Peyer's patch (tissue), 4 donors: ENCODE data around the gene SC5D. TPM values are rescaled to one million over a fixed set of nuclear protein-coding genes. Genes with fewer than 3 reads are reported as not detected.

ENCODE experiments used
- DNase-seq, 3 donors: peaks; one replicate each; pipeline ENCODE4 v3.0.0-alpha.2; 2017 to 2019
- H3K27ac ChIP-seq, 4 donors: fragments of 200-600 bp; sonication (generic); one replicate each; pipeline ENCODE4 v1.5.1; 2016 to 2019
- H3K27me3 ChIP-seq, 2 donors: fragments of 200-600 bp; sonication (generic); one replicate each; pipeline ENCODE4 v1.5.1; 2019
- H3K36me3 ChIP-seq, 3 donors: fragments of 200-600 bp; sonication (generic); one replicate each; pipeline ENCODE4 v1.5.1; 2016 to 2019
- H3K4me1 ChIP-seq, 4 donors: fragments of 200-600 bp; sonication (generic); one replicate each; pipeline ENCODE4 v1.5.1; 2016 to 2019
- H3K4me3 ChIP-seq, 4 donors: fragments of 200-600 bp; sonication (generic); 1 replicate in 3 of 4; 2 replicates in 1 of 4; pipeline ENCODE4 v1.5.1; 2016 to 2019; ENCODE audit warnings: mild to moderate bottlenecking in 1 of 4
- H3K9me3 ChIP-seq, 4 donors: fragments of 200-600 bp; sonication (generic); one replicate each; pipeline ENCODE4 v1.5.1; 2016 to 2019; ENCODE audit warnings: mild to moderate bottlenecking in 1 of 4
- POLR2A ChIP-seq, 2 donors: fragments of 450-650 bp; IDR thresholded peaks; one replicate each; pipeline ENCODE4 v1.5.1; 2017; ENCODE audit warnings: antibody characterized with exemption in 2 of 2, mild to moderate bottlenecking in 2 of 2, moderate library complexity in 2 of 2
- total RNA-seq, 4 donors: library from RNA; depleted of rRNA; stranded (reverse); fragments of >200 nt; gene quantifications; one replicate each; pipeline ENCODE4 v1.1.0, GENCODE V29; 2016
- TF ChIP-seq, protein P1 (sequence below), 6 experiments: fragments of 450-650 bp in 4 of 6; fragments of 200-600 bp in 2 of 6; sonication (generic) in 1 of 6; IDR thresholded peaks; one replicate each; pipeline ENCODE4 v1.5.1; 2017 to 2019; ENCODE audit warnings: antibody characterized with exemption in 6 of 6, mild to moderate bottlenecking in 3 of 6, moderate library complexity in 1 of 6

The SC5D gene
- total RNA-seq, 4 donors from 2014 or later, result 25.6 to 63.6 (median 37.7) TPM

DNA sequence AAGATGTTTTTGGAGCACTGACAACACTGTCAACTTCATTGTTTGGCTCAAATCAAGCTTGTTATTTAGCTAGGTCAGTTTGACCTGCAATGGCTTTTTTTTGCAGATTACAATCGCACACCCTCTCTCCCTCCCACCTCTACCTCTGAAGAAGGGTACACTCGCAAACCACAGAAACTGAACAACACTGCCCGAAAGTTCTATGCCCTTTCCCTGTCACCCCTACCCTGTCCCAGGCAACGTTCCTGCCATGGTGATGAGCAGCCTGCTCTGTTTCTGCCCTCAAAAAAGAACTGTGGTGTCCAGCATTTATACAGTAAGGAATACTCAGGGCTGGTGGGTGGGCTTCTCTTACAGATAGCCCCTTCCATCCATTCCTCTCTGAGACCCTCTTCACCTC lies 33.7 kb downstream of the SC5D start:
- H3K27ac ChIP-seq, result no peak overlapping the region
- no peaks in the 10 kb centered on the region for H3K4me1 ChIP-seq
- H3K27me3 ChIP-seq, result no peaks in the 10 kb centered on the region
- no peak for DNase-seq
- no peaks in the 10 kb centered on the region for H3K9me3 ChIP-seq
- TF ChIP-seq, protein P1, sequence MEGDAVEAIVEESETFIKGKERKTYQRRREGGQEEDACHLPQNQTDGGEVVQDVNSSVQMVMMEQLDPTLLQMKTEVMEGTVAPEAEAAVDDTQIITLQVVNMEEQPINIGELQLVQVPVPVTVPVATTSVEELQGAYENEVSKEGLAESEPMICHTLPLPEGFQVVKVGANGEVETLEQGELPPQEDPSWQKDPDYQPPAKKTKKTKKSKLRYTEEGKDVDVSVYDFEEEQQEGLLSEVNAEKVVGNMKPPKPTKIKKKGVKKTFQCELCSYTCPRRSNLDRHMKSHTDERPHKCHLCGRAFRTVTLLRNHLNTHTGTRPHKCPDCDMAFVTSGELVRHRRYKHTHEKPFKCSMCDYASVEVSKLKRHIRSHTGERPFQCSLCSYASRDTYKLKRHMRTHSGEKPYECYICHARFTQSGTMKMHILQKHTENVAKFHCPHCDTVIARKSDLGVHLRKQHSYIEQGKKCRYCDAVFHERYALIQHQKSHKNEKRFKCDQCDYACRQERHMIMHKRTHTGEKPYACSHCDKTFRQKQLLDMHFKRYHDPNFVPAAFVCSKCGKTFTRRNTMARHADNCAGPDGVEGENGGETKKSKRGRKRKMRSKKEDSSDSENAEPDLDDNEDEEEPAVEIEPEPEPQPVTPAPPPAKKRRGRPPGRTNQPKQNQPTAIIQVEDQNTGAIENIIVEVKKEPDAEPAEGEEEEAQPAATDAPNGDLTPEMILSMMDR (IDR thresholded peaks at IDR 0.05), result no peak
- TF ChIP-seq POLR2A (IDR thresholded peaks at IDR 0.05), result no peak
- H3K36me3 ChIP-seq, result no peaks in the 10 kb centered on the region
- no peak overlapping the region for H3K4me3 ChIP-seq

DNA sequence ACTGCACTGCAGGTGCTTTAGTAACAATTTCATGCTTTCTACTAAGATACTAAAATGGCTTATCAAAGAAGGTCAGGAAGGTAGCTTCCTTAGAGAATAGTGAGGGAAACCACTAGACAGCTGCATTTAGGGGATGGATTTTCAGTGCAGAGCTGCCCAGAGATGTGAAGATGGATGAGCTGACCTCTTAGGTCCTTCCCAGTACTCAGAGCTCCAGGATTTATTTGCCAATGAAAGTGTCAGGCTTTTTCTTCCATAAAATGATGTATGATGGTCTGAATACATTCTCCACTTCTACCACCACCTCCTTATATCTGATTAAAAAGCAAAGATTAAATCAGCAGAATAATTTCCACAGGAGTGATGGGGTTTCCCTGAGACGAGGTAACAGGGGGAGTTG lies 35.0 kb downstream of the SC5D start:
- Histone ChIP-seq H3K9me3 (no peaks in the 10 kb centered on the region), H3K4me1 (no peaks in the 10 kb centered on the region), H3K27me3 (no peaks in the 10 kb centered on the region), H3K27ac (no peak overlapping the region), H3K36me3 (no peaks in the 10 kb centered on the region), H3K4me3 (no peak overlapping the region)
- DNase-seq, result no peak
- no peak for TF ChIP-seq POLR2A (IDR thresholded peaks at IDR 0.05)
- TF ChIP-seq, protein P1 (IDR thresholded peaks at IDR 0.05), result no peak

DNA sequence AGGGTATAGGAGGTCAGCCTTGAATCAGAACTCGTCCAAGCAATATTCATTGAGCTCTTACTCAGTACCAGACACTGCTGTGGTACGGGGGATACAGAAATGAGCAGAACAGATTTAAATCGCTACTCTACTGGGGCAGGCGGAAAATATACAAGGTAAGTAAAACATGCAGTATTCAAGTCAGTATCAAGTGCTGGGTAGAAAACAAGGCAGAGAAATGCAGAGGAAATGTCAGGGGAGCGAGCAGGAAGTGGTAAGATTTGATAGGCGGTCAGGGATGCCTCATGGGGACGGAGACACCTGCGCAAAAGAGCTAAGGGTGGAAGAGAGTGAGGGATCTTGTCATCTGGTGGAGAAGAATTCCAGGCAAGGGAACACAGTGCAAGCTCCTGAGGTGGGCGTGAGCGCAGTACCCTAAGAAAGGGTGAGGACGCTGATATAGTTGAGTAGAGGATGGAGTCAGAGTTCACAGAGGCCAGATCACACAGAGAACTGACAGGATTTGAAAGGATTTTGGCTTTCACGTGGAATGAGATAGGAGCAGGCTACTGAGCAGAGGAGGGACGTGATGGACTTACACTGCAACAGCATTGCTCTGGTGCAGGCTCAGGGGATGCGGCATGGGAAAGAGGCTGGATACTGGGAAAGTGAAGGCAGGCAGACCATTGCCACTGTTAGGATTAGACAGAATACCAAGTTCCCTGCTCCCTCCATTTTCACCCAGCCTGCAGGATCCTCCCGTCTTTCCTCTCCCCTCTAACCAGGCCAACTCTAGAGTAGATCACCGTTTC lies 35.8 kb downstream of the SC5D start:
- no peak overlapping the region for H3K27ac ChIP-seq
- no peaks in the 10 kb centered on the region for H3K9me3 ChIP-seq
- no peaks in the 10 kb centered on the region for H3K36me3 ChIP-seq
- DNase-seq, result peak in 2 of 3 donors; percentile 28 to 61
- H3K27me3 ChIP-seq, result no peaks in the 10 kb centered on the region
- no peaks in the 10 kb centered on the region for H3K4me1 ChIP-seq
- no peak for TF ChIP-seq POLR2A (IDR thresholded peaks at IDR 0.05)
- TF ChIP-seq, protein P1 (IDR thresholded peaks at IDR 0.05), result no peak
- no peak overlapping the region for H3K4me3 ChIP-seq

DNA sequence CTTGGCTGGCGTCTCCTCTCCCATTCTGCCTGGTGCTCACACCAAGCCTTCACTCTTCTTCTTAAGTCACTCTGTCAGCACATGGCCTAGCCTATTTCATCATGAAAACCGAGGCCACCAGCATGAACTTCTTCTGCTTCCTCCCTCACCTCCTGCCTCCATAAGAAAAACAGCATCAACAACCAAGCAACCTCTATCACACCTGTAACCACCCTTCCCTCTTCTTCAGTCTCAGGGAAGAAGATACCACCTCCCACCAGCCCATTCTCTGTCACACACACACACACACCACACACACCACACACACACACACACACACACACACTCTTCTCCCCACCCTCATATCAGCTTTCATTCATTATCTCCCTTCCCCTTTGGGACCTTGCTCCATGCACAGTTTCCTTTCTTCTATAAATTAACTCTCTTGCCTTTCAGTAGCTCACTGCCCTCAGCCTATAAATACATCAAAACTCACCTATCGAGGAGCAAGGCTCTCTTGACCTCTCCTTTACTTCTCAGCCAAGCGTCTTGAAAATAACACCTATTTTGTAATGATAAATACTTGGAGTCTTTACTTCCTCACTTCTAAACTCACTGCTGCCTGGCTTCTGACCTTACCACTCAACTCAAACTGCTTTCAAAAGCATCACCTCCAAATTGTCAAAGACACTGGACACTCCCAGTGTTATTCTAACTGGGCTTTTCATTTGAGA lies 36.6 kb downstream of the SC5D start:
- Histone ChIP-seq H3K36me3 (no peaks in the 10 kb centered on the region), H3K27ac (no peak overlapping the region), H3K4me3 (no peak overlapping the region), H3K27me3 (no peaks in the 10 kb centered on the region), H3K4me1 (no peaks in the 10 kb centered on the region), H3K9me3 (no peaks in the 10 kb centered on the region)
- DNase-seq, result no peak
- TF ChIP-seq POLR2A (IDR thresholded peaks at IDR 0.05), result no peak
- TF ChIP-seq, protein P1 (IDR thresholded peaks at IDR 0.05), result no peak

DNA sequence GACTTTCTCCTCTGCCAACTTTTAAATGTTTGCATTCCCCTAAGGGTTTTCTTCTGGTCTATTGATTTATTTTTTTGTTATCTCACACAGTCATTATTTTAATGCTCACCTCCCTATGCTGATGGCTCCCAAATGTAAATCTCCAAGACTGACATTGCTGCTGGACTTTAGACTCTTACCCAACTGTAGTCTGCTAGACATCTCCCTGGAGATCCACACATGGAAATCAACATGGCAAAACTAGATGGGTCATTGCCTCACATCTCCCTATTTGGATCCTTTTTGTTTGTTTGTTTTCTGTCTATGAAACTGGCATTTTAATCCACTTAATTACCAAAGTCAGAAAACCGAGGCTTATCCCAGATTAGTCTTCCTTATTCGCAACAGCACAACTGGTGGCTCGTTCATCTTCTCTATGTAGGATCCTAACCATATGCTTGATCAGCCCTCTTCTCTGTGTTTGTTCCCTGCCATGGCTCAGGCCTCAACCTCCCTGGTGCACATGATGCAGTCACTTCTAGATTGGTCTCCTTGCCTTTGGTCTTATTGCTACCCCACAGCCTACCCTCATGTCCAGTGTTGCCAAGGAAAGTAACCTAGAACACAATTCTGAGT lies 37.3 kb downstream of the SC5D start:
- H3K4me1 ChIP-seq, result no peaks in the 10 kb centered on the region
- no peaks in the 10 kb centered on the region for H3K27me3 ChIP-seq
- no peaks in the 10 kb centered on the region for H3K9me3 ChIP-seq
- no peak for DNase-seq
- H3K4me3 ChIP-seq, result no peak overlapping the region
- no peaks in the 10 kb centered on the region for H3K36me3 ChIP-seq
- TF ChIP-seq, protein P1 (IDR thresholded peaks at IDR 0.05), result no peak
- no peak for TF ChIP-seq POLR2A (IDR thresholded peaks at IDR 0.05)
- no peak overlapping the region for H3K27ac ChIP-seq
